Measurements from ENCODE around the gene NSD1.
"Not testable (repeated sequence)": the region's sequence is repeated elsewhere in the genome, so short reads cannot be mapped to it uniquely, and the experiment has no call there.

Gene NSD1

GRCh38 chr5:177128551-177128981 lies 5.0 kb upstream of the NSD1 start:
- DNase-seq: peak; percentile 24

DNA sequence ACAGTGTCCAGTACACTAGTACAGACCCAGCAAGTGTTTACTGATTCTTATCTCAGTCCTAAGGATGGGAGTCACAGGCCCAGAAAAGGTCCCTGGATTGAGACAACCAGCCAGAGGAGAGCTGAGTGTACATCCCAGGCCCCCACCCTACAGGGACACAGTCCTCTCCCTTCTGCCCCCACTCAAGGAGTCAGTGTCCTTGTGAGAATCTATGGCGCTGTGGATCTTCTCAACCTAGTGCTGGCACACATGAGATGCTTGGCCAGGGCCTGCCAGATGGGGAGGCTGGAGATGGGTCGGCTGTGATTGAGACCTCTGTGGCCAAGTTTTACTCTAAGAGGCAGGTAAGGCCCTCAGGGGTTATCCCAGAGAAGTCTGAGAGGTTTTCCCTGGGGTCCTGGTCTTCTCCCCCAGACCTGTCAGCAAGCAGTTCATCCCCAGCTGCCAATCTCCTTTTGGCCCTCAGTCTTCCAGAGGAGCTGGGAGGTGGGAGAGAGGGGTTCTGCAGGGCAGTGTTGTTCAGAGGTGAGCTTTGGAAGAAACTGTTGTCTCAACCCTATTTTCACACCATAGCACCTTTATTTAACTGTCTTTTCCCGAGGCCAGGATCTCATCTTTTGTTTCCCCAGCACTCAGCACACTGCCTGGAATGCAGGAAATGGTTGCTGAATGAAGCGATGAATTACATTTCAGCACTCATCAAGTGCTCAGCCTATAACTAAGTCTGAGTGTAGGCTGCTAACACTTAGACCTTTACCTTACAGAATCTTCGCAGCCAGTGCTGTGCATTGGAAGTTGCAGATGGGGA lies 3.2 kb upstream of the NSD1 start:
- DNase-seq: no peak

DNA sequence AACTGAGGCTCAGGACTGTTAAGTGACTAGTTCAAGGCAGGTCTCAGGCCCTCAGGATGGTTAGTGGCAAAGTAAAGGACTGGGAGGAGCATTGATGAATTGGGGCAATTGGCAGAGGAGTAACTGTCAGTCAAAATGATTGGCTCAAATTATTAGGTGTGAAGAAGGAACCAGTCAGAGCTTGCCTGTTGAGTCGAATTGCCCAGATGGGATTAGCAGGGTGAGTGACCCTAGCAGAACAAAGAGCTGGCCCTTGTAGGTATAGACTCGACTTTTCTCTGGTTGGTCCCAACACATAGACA lies 2.6 kb upstream of the NSD1 start:
- no peak for DNase-seq

GRCh38 chr5:177131352-177132135 lies 2.0 kb upstream of the NSD1 start:
- no peak for DNase-seq

DNA sequence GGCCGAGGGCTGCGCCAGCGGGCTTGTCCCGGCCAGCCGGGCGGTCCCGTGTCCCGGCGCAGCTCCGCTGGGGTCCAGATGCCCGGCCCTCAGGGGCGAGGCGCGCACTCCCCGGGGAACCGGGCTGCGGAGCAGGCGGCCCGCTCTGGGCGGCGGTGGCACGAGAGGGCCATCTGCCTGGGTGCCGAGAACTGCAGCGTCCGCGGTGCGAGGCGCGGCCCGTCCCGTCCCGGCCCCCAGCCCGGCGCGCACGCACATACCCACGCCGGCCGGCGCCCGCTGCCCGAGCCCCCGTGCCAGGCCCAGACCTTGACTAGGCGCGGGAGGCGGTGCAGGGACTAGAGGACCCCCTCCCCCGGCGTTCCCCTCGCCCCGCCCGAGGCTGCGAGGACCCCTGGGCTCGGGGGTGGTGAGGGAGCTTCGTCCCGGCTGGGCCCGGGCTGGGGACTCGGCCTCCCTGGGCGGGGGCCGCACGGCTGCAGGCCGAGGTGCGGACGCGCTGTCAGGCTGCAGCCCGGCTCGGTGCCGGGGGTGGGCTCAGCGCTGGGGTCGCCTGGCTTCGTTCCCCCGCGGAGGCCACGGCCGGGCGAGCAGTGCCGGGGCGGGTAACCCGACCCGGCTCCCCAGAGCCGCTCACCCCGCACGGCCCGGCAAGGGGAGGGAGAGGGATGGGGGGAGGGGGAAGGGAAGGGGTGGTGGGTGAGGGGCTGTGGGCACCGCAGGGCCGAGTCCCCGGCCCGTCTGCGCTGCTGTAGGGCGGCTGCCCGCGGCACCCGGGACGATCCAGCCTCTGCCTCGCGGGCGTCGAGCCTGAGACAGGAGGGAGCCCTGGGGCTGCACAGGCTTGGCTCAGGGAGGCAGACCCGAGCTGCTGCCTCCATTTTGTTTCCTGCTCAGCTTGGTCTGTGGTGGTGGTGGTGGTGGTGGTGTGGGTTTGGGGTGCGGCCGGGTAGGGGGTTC lies 1.2 kb upstream of the NSD1 start:
- DNase-seq: no peak

DNA sequence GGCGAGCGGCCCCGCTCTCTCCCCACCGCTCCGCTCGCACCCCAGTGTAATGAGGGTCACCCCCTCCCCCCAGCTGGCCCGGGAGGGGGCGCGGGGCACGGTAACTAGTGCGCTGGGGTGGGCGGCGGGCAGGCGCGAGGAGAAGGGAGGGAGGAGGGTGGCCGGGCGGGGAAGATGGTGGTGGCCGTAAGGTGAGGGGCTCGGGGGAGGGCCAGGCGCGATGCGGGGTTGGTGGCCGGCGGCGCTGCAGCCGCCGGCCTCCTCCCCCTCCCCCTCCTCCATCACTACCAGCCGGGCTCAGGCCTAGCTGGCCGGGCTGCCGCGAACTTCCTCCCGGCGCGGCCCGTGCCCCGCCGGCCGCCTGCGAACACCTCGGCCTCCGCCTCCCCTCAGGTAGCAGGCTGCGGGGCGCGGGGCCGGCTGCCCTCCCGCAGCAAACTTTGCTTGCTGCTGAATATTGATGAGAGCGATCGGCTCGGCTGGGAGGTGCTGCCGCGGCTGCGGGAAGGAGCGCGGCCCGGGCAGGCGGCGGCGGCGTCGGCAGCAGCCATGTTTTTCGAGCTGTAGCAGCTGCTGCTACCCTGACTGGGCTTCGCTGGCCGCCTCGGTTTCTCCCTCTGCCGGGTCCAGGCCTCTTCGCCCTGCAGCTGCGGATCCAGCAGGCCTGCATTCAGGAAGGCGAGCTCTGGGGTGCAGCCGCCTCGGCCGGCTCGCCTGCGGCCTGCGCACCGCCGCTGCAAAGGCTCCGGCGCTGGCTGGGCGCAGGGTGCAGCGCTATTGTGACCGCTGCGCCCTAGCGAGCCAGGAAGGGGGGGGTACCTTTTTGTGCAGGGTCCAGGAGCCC lies 502 bp downstream of the NSD1 start:
- peak; percentile 61 for DNase-seq

DNA sequence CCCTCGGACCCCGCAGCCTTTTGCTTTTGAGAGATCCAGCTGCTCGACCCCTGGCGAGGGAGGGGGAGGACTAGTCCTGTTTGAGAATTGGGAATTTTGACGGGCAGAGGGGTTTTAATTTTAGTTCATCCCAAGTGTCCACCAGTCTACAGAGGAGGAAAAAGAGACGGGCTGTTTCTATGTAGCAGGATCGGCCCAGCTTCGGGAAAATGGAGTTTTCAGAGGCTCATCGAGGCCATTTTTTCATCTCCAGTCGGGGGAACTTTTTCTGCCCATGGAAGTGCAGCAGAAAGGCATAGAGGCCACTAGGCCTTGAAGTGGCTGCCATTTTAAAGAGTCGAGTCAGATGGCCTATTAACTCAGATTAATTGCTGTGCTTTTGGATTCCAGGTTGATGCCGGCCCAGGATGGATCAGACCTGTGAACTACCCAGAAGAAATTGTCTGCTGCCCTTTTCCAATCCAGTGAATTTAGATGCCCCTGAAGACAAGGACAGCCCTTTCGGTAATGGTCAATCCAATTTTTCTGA lies 1.2 kb downstream of the NSD1 start:
- peak; percentile 18 for DNase-seq

GRCh38 chr5:177140312-177140711 lies 6.7 kb downstream of the NSD1 start:
- no peak for DNase-seq

- DNase-seq: no peak
Observed at GRCh38 chr5:177141496-177141895, 7.9 kb downstream of the NSD1 start.

GRCh38 chr5:177142098-177142611 lies 8.6 kb downstream of the NSD1 start:
- DNase-seq: no peak

- no peak for DNase-seq
Observed at GRCh38 chr5:177142778-177143177, 9.2 kb downstream of the NSD1 start.

- no peak for DNase-seq
Observed at GRCh38 chr5:177146891-177147638, 13.5 kb downstream of the NSD1 start.

- DNase-seq: not testable (repeated sequence)
Observed at GRCh38 chr5:177150061-177150460, 16.5 kb downstream of the NSD1 start.

- DNase-seq: no peak
Observed at GRCh38 chr5:177154003-177154643, 20.6 kb downstream of the NSD1 start.

GRCh38 chr5:177162379-177162778 lies 28.8 kb downstream of the NSD1 start:
- no peak for DNase-seq

DNA sequence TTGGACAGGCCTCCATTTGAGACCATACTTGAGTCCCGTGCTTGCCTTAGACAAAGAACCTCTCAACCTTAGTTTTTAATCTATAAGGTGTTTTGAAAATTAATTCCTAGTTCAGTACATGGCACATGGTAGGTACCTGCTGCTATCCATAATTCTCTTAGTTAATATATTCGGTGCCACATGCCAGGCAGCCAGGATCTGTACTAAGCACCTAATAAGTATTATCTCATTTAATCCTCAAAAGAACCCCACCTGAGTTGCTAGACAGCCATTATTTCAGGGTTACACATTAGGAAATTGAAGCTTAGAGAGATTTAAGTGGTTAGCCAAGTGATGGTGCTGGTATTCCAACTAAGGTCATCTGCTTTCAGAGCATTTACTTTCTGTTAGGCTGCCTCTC lies 29.9 kb downstream of the NSD1 start:
- DNase-seq: no peak

DNA sequence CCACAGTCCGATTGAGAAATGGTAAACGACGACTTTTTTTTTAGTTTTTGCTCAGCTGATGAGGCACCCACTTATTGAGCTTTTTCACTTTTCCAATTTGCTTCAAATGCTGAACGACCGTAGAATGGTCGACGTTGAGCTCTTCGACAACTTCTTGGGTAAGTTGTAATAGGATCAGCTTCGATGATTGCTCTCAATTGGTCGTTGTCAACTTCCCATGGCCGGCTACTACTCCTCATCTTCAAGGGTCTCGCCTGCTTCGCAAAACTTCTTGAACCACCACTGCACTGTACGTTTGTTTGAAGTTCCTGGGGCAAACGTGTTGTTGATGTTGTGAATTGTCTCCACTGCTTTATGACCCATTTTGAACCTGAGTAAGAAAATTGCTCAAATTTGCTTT lies 35.7 kb downstream of the NSD1 start:
- no peak for DNase-seq

- DNase-seq: no peak
Observed at GRCh38 chr5:177171961-177172360, 38.4 kb downstream of the NSD1 start.

- DNase-seq: no peak
Observed at GRCh38 chr5:177175336-177175735, 41.8 kb downstream of the NSD1 start.

GRCh38 chr5:177176175-177176711 lies 42.7 kb downstream of the NSD1 start:
- DNase-seq: no peak
